ENCODE data around the gene GSTP1. TPM values are rescaled to one million over a fixed set of nuclear protein-coding genes. Genes with fewer than 3 reads are reported as not detected.

Gene GSTP1
- total and polyA plus RNA-seq, 2 of the 8 experiments (the other 6 are each of a cell fraction or from before 2014, with no cell fraction given) = 1,454 to 3,329 TPM

DNA sequence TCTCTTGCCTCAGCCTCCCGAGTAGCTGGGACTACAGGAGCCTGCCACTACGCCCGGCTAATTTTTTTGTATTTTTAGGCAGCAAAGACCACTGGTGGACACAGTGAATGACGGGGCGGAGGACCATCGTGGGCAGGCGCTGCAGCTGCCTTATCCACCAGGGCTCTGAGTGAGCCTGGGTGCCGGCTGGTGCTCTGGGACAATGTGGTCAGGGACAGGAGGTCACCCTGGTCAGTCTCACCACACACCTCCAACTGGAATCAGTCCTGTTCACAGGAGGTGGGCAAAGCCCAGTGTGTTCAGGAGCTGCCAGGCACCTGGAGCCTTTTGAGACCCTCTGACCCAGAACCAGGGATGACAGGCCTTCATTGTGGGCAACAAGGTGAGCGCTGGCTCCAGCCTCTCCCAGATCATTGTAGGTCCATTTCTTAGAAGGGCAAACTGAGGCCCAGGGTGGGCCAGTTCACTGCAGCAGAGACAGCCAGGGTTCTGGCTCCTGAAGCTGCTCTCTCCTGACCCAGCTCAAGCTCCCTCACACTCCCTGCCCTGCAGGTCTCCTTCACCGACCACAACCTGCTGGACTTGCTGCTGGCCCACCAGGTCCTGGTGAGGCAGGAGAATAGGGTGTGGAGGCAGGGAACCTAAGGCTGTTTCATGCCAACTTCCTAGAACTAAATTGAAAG is 44.6 kb upstream of the GSTP1 start:
- FAIRE-seq (no peak), DNase-seq (ENCODE audit: low read depth in 1 of 2, low spot score in 2 of 2) (no peak)
- H3K79me2 ChIP-seq (ENCODE audit: control insufficient read depth in 1 of 2, insufficient read depth in 2 of 2, low read length in 2 of 2) = no peaks in the 10 kb centered on the region
- H2AK5ac ChIP-seq (ENCODE audit: low read depth, low read length) = no peak overlapping the region
- no peaks in the 10 kb centered on the region for H3K79me1 ChIP-seq (ENCODE audit: low read depth, low read length)
- H2BK12ac ChIP-seq (ENCODE audit: low read depth, low read length) = no peak overlapping the region
- H3K9me3 ChIP-seq (ENCODE audit: insufficient read depth in 2 of 2, low read depth in 1 of 2, low read length in 1 of 2) = peaks cover 19 to 24% of the 10 kb centered on the region in 2 experiments
- no peak overlapping the region for H3K4me2 ChIP-seq (ENCODE audit: insufficient read depth in 1 of 2, low read depth in 2 of 2, low read length in 2 of 2)
- no peak overlapping the region for H3K23ac ChIP-seq (ENCODE audit: insufficient read length)
- WGBS, 2 experiments (ENCODE audit: extremely low coverage in 1 of 2, insufficient coverage in 1 of 2, insufficient read length in 1 of 2, insufficient replicate concordance in 2 of 2, low coverage in 1 of 2, low lambda C conversion rate in 2 of 2, missing lambda C conversion rate in 1 of 2) = 75% methylated on average over 10 of the region's 10 CpGs; no CpG with 5 or more reads in 1 of the 2 experiments
- H3K27ac ChIP-seq (ENCODE audit: low read depth, low read length) = no peak overlapping the region
- no peak overlapping the region for H3K56ac ChIP-seq (replicated peaks; ENCODE audit: insufficient read length, low read depth, low read length)
- H2BK20ac ChIP-seq (ENCODE audit: low read length) = no peak overlapping the region
- no peak overlapping the region for H4K8ac ChIP-seq (ENCODE audit: extremely low read depth, insufficient read depth, low read length)
- POLR2A ChIA-PET (ENCODE audit: partially characterized antibody) = interaction anchor here (0.6 kb wide), 1 partner anchor 759 kb away, joined by 3 read pairs; no protein-coding TSS in a partner anchor
- no peak overlapping the region for H3K18ac ChIP-seq (ENCODE audit: extremely low read depth, low read length)
- peaks cover 0 to 5% (median 0%) of the 10 kb centered on the region in 4 experiments; a peak in 2 of 7 replicates for H3K4me1 ChIP-seq (replicated peaks in 1 of 4; ENCODE audit: control insufficient read depth in 3 of 4, insufficient read depth in 4 of 4, low read length in 3 of 4)
- H3K9ac ChIP-seq (replicated peaks in 1 of 4; ENCODE audit: extremely low read depth in 1 of 4, low read depth in 3 of 4, low read length in 3 of 4) = no peak overlapping the region
- no peaks in the 10 kb centered on the region for H3K36me3 ChIP-seq (ENCODE audit: control insufficient read depth in 2 of 4, insufficient read depth in 4 of 4, low read length in 3 of 4)
- no peak overlapping the region for H2AFZ ChIP-seq (ENCODE audit: low read length)
- H3K4me3 ChIP-seq (ENCODE audit: extremely low read depth in 1 of 4, insufficient read depth in 2 of 4, low read depth in 3 of 4, low read length in 4 of 4) = no peak overlapping the region
- no peak overlapping the region for H2BK15ac ChIP-seq (ENCODE audit: low read length)
- no peak overlapping the region for H4K91ac ChIP-seq (replicated peaks; ENCODE audit: insufficient read length, low read length)
- CTCF ChIA-PET (ENCODE audit: partially characterized antibody) = no interaction called here
- no peak overlapping the region for H3K14ac ChIP-seq (ENCODE audit: insufficient read length)
- H3K4ac ChIP-seq (replicated peaks; ENCODE audit: insufficient read length, low read depth, low read length) = no peak overlapping the region
- no peaks in the 10 kb centered on the region; a peak in 1 of 7 replicates for H3K27me3 ChIP-seq (replicated peaks in 1 of 4; ENCODE audit: control insufficient read depth in 3 of 4, extremely low read depth in 1 of 4, insufficient read depth in 3 of 4, low read length in 3 of 4)
- H3K23me2 ChIP-seq (ENCODE audit: low read depth, low read length) = no peaks in the 10 kb centered on the region
- no peaks in the 10 kb centered on the region for H4K20me1 ChIP-seq (replicated peaks in 1 of 2; ENCODE audit: control insufficient read depth in 1 of 2, insufficient read depth in 2 of 2, low read length in 2 of 2)
- H4K5ac ChIP-seq (ENCODE audit: insufficient read length, low read depth, low read length) = no peak overlapping the region
- no peak overlapping the region for H2BK120ac ChIP-seq (replicated peaks; ENCODE audit: low read depth, low read length)
- H2BK5ac ChIP-seq (ENCODE audit: low read depth, low read length) = no peak overlapping the region
- TF ChIP-seq YY1 (IDR thresholded peaks at IDR 0.05; ENCODE audit: low read depth, low read length) (no peak), RBBP5 (IDR thresholded peaks at IDR 0.05; ENCODE audit: borderline replicate concordance, low read depth, low read length) (no peak), HDAC2 (IDR thresholded peaks at IDR 0.05; ENCODE audit: borderline replicate concordance in 1 of 2, low read depth in 2 of 2, low read length in 2 of 2) (no peak), TEAD4 (IDR thresholded peaks at IDR 0.05; ENCODE audit: low read depth, low read length) (no peak), KDM5A (IDR thresholded peaks at IDR 0.05; ENCODE audit: low read length) (no peak), TAF7 (optimal IDR thresholded peaks at IDR 0.05; ENCODE audit: borderline replicate concordance, low read depth, low read length) (no peak), EGR1 (IDR thresholded peaks at IDR 0.05; ENCODE audit: borderline replicate concordance, low read depth, low read length) (no peak), TAF1 (IDR thresholded peaks at IDR 0.05; ENCODE audit: low read depth, low read length) (no peak), BRCA1 (IDR thresholded peaks at IDR 0.05; ENCODE audit: low read depth, low read length) (no peak), NANOG (IDR thresholded peaks at IDR 0.05; ENCODE audit: insufficient read depth, low read depth, low read length, poor library complexity, severe bottlenecking) (no peak)
- TF ChIP-seq, protein P1, sequence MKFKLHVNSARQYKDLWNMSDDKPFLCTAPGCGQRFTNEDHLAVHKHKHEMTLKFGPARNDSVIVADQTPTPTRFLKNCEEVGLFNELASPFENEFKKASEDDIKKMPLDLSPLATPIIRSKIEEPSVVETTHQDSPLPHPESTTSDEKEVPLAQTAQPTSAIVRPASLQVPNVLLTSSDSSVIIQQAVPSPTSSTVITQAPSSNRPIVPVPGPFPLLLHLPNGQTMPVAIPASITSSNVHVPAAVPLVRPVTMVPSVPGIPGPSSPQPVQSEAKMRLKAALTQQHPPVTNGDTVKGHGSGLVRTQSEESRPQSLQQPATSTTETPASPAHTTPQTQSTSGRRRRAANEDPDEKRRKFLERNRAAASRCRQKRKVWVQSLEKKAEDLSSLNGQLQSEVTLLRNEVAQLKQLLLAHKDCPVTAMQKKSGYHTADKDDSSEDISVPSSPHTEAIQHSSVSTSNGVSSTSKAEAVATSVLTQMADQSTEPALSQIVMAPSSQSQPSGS (IDR thresholded peaks at IDR 0.05; ENCODE audit: low read length) = no peak
